Panc1 (cell line): ENCODE measurements around the gene GREM1. TPM values are rescaled to one million over a fixed set of nuclear protein-coding genes. Genes with fewer than 3 reads are reported as not detected.
A peak's percentile ranks its signal among the peaks of the same experiment; 100 is the strongest.

ENCODE experiments used
- ATAC-seq: fragments of 200-7000 bp; cut with Tn5 transposase; 2 replicates; pipeline ENCODE4 v1.9.1; 2020; ENCODE audit warnings: mild to moderate bottlenecking, moderate library complexity
- BruUV-seq: library from RNA; stranded (reverse); fragments of 400-500 nt; replicated peaks from 2 replicates; lab custom pipeline; 2021; lab: Mats Ljungman, UMichigan
- CTCF ChIA-PET: fragments of 300-600 bp; sonication (Branson Sonifier 250); formaldehyde crosslinking; loops from one replicate; lab custom pipeline; 2022; ENCODE audit warnings: antibody characterized with exemption; lab: Charles Lee
- POLR2A ChIA-PET: fragments of 300-600 bp; sonication (Branson Sonifier 250); formaldehyde crosslinking; loops from one replicate; lab custom pipeline; 2022; ENCODE audit warnings: antibody characterized with exemption; lab: Charles Lee
- DNase-seq: peaks from one replicate; pipeline ENCODE4 v3.0.0-alpha.2; 2010; ENCODE audit warnings: low read depth, low spot score
- H3K27ac ChIP-seq: 2 replicates; pipeline ENCODE4 v1.5.1; 2011; ENCODE audit warnings: mild to moderate bottlenecking, low read length, inconsistent platforms
- H3K27me3 ChIP-seq: fragments of 200-500 bp; sonication (Bioruptor generic); 2 replicates; pipeline ENCODE4 v1.6.0; 2014; ENCODE audit warnings: low read length, inconsistent platforms; ENCODE audit not compliant: control insufficient read depth, insufficient read depth
- H3K36me3 ChIP-seq: fragments of 200-500 bp; sonication (Bioruptor generic); 2 replicates; pipeline ENCODE4 v1.5.1; 2014; ENCODE audit warnings: inconsistent platforms, mild to moderate bottlenecking, low read length, moderate library complexity; ENCODE audit not compliant: control insufficient read depth, insufficient read depth
- H3K4me1 ChIP-seq: 2 replicates; pipeline ENCODE4 v1.5.1; 2011; ENCODE audit warnings: inconsistent platforms, mild to moderate bottlenecking, low read length, moderate library complexity; ENCODE audit not compliant: control insufficient read depth, insufficient read depth
- H3K4me3 ChIP-seq, 2 experiments: 2 replicates each; pipeline ENCODE4 v1.5.1; 2011 to 2012; ENCODE audit warnings: low read depth in 2 of 2, low read length in 2 of 2, mild to moderate bottlenecking in 2 of 2, inconsistent platforms in 1 of 2, moderate library complexity in 1 of 2
- H3K9me3 ChIP-seq: fragments of 200-500 bp; sonication (Bioruptor generic); 2 replicates; pipeline ENCODE4 v1.5.1; 2014; ENCODE audit warnings: low read depth, mild to moderate bottlenecking, inconsistent platforms, low read length, moderate library complexity; ENCODE audit not compliant: control insufficient read depth, insufficient read depth
- POLR2AphosphoS5 ChIP-seq: IDR thresholded peaks from 2 replicates; pipeline ENCODE4 v1.6.1; 2012; ENCODE audit warnings: mild to moderate bottlenecking, low read depth, low read length, moderate library complexity
- SIN3A ChIP-seq: IDR thresholded peaks from 2 replicates; pipeline ENCODE4 v1.6.1; 2012; ENCODE audit warnings: low read depth, mild to moderate bottlenecking, low read length, moderate library complexity, borderline replicate concordance; ENCODE audit not compliant: insufficient read depth
- TCF7L2 ChIP-seq: IDR thresholded peaks from 2 replicates; pipeline ENCODE4 v1.6.1; 2011; ENCODE audit warnings: mild to moderate bottlenecking, low read depth, low read length, inconsistent platforms
- in situ Hi-C: cut with HindIII; loops from 2 replicates; pipeline ENCODE4 v1.10.0; 2016; ENCODE audit warnings: low sequenced_read_pairs, low pct_unique_long_range_greater_than_20kb
- intact Hi-C: fragments of 100-400 bp; cut with micrococcal nuclease; formaldehyde crosslinking; loops from one replicate; pipeline ENCODE4 v1.10.0; 2022; ENCODE audit not compliant: unreplicated experiment
- total RNA-seq: library from RNA; stranded (reverse); gene quantifications from one replicate; pipeline ENCODE4 v1.2.1, GENCODE V29; 2021; ENCODE audit not compliant: unreplicated experiment
- TF ChIP-seq, protein P1 (sequence below): fragments of 450-650 bp; IDR thresholded peaks from 2 replicates; pipeline ENCODE4 v1.5.1; 2017; ENCODE audit warnings: mild to moderate bottlenecking
- TF ChIP-seq, protein P2 (sequence below), 2 experiments: IDR thresholded peaks; 2 replicates each; pipeline ENCODE4 v1.6.1; 2011 to 2012; ENCODE audit warnings: low read depth in 2 of 2, control low read depth in 1 of 2, low read length in 1 of 2, mild to moderate bottlenecking in 1 of 2, moderate library complexity in 1 of 2; ENCODE audit not compliant: insufficient read depth in 1 of 2

GREM1 gene
- total RNA-seq, 1 experiment from 2014 or later = 0.41 TPM

DNA sequence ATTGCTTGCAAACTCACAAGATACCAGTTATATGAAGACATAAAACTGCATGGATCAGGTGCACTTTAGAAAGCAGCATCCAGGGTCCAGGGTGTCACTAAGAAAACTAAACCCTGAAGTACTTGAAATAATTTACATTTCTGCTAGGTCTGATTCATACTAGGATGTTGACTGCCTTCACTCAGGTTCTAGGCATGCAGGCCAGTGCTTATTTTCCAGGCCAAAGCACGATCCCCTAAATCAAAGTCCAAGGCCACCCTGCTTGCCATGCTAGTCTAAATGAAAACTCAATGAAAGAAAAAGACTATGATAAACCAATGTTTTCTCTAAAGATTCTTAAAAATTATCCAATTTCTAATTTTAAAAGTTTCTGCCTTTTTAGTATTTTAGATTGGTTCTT is 49.4 kb downstream of the GREM1 start:
- POLR2A ChIA-PET = no interaction called here
- H3K27me3 ChIP-seq = no peaks in the 10 kb centered on the region
- DNase-seq (no peak), ATAC-seq (no peak)
- no peaks in the 10 kb centered on the region for H3K4me1 ChIP-seq
- BruUV-seq = no TSS peak
- in situ Hi-C loops (no loop called here), intact Hi-C loops (no loop called here)
- H3K36me3 ChIP-seq = no peaks in the 10 kb centered on the region
- no peaks in the 10 kb centered on the region for H3K9me3 ChIP-seq
- TF ChIP-seq, protein P1, sequence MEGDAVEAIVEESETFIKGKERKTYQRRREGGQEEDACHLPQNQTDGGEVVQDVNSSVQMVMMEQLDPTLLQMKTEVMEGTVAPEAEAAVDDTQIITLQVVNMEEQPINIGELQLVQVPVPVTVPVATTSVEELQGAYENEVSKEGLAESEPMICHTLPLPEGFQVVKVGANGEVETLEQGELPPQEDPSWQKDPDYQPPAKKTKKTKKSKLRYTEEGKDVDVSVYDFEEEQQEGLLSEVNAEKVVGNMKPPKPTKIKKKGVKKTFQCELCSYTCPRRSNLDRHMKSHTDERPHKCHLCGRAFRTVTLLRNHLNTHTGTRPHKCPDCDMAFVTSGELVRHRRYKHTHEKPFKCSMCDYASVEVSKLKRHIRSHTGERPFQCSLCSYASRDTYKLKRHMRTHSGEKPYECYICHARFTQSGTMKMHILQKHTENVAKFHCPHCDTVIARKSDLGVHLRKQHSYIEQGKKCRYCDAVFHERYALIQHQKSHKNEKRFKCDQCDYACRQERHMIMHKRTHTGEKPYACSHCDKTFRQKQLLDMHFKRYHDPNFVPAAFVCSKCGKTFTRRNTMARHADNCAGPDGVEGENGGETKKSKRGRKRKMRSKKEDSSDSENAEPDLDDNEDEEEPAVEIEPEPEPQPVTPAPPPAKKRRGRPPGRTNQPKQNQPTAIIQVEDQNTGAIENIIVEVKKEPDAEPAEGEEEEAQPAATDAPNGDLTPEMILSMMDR = no peak
- TF ChIP-seq, protein P2, sequence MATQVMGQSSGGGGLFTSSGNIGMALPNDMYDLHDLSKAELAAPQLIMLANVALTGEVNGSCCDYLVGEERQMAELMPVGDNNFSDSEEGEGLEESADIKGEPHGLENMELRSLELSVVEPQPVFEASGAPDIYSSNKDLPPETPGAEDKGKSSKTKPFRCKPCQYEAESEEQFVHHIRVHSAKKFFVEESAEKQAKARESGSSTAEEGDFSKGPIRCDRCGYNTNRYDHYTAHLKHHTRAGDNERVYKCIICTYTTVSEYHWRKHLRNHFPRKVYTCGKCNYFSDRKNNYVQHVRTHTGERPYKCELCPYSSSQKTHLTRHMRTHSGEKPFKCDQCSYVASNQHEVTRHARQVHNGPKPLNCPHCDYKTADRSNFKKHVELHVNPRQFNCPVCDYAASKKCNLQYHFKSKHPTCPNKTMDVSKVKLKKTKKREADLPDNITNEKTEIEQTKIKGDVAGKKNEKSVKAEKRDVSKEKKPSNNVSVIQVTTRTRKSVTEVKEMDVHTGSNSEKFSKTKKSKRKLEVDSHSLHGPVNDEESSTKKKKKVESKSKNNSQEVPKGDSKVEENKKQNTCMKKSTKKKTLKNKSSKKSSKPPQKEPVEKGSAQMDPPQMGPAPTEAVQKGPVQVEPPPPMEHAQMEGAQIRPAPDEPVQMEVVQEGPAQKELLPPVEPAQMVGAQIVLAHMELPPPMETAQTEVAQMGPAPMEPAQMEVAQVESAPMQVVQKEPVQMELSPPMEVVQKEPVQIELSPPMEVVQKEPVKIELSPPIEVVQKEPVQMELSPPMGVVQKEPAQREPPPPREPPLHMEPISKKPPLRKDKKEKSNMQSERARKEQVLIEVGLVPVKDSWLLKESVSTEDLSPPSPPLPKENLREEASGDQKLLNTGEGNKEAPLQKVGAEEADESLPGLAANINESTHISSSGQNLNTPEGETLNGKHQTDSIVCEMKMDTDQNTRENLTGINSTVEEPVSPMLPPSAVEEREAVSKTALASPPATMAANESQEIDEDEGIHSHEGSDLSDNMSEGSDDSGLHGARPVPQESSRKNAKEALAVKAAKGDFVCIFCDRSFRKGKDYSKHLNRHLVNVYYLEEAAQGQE (IDR thresholded peaks at IDR 0.05; ENCODE audit: insufficient read depth in 1 of 2, low read depth in 2 of 2, low read length in 1 of 2) = no peak
- no peak for TF ChIP-seq TCF7L2
- TF ChIP-seq POLR2AphosphoS5 = no peak
- no peak for TF ChIP-seq SIN3A
- H3K27ac ChIP-seq = no peak overlapping the region
- no peak overlapping the region for H3K4me3 ChIP-seq
- CTCF ChIA-PET = no interaction called here

DNA sequence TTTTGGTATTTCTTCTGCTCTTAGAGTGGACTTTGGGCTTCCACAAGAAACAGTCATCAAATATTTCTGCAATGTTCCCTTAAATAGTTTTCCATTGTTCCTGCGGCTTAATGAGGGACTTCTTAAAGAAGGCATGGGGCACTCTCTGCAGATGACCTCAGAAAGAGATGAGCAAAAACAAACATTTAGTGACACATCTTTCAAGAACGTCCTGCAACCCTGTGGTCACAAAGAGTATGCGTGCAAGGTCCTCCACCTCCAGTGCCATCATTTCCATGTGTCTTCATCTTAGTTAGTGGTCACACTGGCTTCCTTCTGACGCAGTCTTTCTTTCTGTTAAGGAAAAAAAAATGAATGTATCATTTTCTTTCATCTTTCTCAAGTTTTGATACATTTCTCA is 56.2 kb downstream of the GREM1 start:
- ATAC-seq (no peak), DNase-seq (peak; percentile 47)
- in situ Hi-C loops = no loop called here
- TF ChIP-seq TCF7L2 (no peak), POLR2AphosphoS5 (no peak), SIN3A (no peak)
- BruUV-seq = no TSS peak
- ChIA-PET POLR2A (no interaction called here), CTCF (no interaction called here)
- intact Hi-C loops = no loop called here
- H3K27ac ChIP-seq = no peak overlapping the region
- H3K9me3 ChIP-seq = 0 out of 2 replicates have a peak, but pooled peaks cover 7% of the 10 kb centered on the region
- no peaks in the 10 kb centered on the region for H3K27me3 ChIP-seq
- no peaks in the 10 kb centered on the region for H3K4me1 ChIP-seq
- no peaks in the 10 kb centered on the region for H3K36me3 ChIP-seq
- no peak overlapping the region for H3K4me3 ChIP-seq

DNA sequence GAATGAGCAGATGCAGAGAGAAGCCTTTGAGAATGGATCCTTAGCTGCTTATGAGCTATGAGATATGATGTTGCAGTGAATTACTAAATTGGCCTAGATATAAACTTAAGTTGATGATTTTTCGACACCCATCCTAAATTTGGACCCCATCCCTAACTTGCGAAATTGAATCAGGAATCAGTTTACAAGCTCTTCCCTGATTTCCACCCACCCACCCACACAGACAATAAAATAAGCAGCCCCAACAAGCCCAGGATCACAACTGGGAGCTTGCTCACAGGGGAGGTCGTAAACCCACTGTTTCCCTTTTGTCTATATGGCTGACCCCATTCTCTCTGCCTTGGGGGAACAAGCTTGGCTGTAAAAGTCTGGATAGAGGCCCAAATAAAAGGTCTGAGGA is 57.3 kb downstream of the GREM1 start:
- DNase-seq (no peak), ATAC-seq (no peak)
- POLR2A ChIA-PET = no interaction called here
- TF ChIP-seq, protein P1 = no peak
- TF ChIP-seq TCF7L2 (no peak), SIN3A (no peak), POLR2AphosphoS5 (no peak)
- TF ChIP-seq, protein P2 (IDR thresholded peaks at IDR 0.05; ENCODE audit: insufficient read depth in 1 of 2, low read depth in 2 of 2, low read length in 1 of 2) = no peak
- no peaks in the 10 kb centered on the region for H3K36me3 ChIP-seq
- intact Hi-C loops = no loop called here
- H3K9me3 ChIP-seq = 0 out of 2 replicates have a peak, but pooled peaks cover 7% of the 10 kb centered on the region
- no peaks in the 10 kb centered on the region for H3K4me1 ChIP-seq
- no TSS peak for BruUV-seq
- H3K27ac ChIP-seq = no peak overlapping the region
- in situ Hi-C loops = no loop called here
- no peaks in the 10 kb centered on the region for H3K27me3 ChIP-seq
- CTCF ChIA-PET = no interaction called here
- H3K4me3 ChIP-seq = no peak overlapping the region
